HS-5 (cell line): ENCODE measurements around the gene GCLM.
A peak's percentile ranks its signal among the peaks of the same experiment; 100 is the strongest.

Experiments used
- DNase-seq: peaks from one replicate; pipeline ENCODE4 v3.0.0-alpha.2; 2012; ENCODE audit warnings: low read depth

Gene GCLM

GRCh38 chr1:93846206-93846991 lies 62.8 kb downstream of the GCLM start:
- no peak for DNase-seq

- DNase-seq = peak; percentile 74
These were observed 63.6 kb downstream of the GCLM start for GRCh38 chr1:93845538-93846205.

- DNase-seq = no peak
These were observed 64.8 kb downstream of the GCLM start for GRCh38 chr1:93844262-93845045.

GRCh38 chr1:93842750-93843500 lies 66.3 kb downstream of the GCLM start:
- no peak for DNase-seq

- no peak for DNase-seq
These were observed 67.5 kb downstream of the GCLM start for GRCh38 chr1:93841771-93842170.

GRCh38 chr1:93840956-93841482 lies 68.2 kb downstream of the GCLM start:
- DNase-seq = no peak

DNA sequence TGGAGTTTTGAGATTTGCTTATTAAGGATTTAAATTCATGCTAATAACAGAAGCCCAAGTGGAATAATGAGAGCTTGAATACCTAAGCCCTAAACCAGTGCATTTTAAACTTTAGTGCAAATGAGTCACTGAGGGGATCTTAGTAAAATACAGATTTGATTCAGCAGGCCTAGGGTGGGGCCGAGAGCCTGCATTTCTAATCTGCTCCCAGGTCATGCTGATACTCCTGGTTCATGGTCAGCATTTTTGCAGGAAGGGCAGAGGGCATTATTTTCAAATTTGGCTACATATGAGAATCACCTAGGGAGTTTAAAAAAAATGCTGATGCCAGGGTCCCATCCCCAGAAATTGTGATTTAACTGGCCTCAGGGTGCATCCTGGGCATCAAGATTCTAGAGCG lies 69.5 kb downstream of the GCLM start:
- DNase-seq = no peak

- peak; percentile 86 for DNase-seq
These were observed 69.9 kb downstream of the GCLM start for GRCh38 chr1:93839307-93839706.

DNA sequence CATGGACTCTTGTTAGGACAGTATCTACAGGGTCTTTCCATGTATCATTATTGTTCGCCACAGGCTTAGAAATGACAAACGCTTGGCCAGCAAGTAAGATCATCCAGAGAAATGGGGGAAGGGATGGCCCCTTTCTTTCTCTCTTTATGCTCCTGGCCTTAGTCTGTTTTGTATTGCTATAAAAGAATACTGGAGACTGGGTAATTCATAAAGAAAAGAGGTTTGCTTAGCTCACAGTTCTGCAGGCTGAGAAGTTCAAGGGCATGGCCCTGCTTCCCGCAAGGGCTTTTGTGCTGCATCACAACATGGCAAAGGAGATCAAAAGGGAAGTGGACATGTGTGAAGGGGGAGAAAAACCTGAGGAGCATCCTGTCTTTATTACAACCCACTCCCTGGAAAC lies 71.3 kb downstream of the GCLM start:
- no peak for DNase-seq
